GM21529 (cell line): Measurements from ENCODE around the gene UMAD1.

Experiments
- ATAC-seq: cut with Tn5 transposase; IDR thresholded peaks from one replicate; pipeline ENCODE4 v1.9.1; 2021; ENCODE audit not compliant: unreplicated experiment

The UMAD1 gene

GRCh38 chr7:7720193-7720592 lies 79.6 kb downstream of the UMAD1 start:
- no peak for ATAC-seq

DNA sequence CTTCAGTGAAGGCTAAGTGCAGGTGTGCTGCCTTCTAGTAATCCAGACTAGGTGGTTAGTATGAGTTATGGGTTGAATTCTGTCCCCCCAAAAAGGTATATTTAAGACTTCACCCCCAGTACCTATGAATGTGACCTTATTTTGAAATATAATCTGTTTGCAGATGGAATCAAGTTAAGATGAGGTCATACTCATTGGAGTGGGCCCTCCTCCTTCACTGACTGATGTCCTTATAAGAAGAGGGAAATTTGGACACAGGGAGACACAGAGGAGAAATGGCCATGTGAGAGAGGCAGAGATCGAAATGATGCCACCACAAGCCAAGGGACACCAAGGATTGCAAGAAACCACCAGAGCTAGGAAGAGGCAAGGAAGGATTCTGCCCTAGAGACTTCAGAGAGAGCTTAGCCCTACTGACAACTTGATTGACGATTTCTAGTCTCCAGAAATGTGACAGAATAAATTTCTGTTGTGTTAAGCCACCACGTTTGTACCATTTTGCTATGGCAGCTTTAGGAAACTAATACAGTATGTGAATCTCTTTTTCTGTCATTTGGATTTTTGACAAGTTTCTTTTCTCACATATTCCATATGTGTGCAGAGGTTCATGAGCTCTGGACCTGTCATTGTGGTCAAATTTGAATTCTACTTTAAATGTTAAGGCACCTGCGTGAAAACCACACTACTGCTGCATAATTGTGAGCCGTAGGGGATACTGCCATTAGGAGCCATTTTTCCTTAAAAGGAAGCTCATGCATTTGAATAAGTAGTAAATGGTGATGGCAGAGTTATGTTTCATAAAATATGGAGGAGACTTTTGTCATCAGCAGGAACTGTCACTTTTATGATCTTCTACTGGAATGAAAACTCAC lies 80.4 kb downstream of the UMAD1 start:
- ATAC-seq: no peak

DNA sequence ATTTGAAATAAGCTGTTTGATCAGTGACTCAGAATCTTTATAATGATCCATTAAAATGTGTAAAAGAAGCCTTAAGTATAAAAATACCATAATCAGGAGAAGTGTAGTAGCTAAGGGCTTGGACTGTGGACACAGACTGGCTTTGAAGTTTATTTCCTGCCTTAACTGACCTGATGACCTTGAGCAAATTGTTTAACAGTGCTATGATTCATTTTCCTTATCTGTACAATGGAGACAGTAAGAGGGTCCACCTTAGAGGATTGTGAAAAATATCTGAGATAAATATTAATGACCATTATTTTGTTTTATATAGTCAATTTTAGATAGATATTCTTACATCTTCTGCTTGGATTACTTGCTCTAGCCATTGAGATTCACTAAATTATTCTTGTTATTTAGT lies 91.2 kb downstream of the UMAD1 start:
- ATAC-seq: no peak

GRCh38 chr7:7732621-7733281 lies 92.2 kb downstream of the UMAD1 start:
- no peak for ATAC-seq

DNA sequence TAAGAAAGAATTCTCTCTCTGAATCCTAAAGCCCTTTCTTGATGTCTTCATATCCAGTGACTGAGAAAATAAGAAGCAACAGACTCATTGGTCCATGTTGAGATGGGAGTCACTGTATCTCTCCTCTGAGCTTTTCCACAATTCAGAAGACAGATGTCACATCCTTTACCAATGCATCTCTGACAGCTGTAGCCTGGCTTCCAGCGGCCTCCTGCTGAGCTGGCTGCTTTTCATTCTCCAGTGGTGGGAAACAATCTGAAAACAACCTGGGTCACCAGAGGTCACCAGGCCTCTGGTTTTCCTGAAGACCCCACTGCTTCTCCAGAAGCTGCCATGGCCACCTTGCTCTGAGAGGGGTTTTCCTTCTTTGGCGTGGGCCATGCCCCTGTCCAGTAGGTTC lies 96.1 kb downstream of the UMAD1 start:
- ATAC-seq: no peak

DNA sequence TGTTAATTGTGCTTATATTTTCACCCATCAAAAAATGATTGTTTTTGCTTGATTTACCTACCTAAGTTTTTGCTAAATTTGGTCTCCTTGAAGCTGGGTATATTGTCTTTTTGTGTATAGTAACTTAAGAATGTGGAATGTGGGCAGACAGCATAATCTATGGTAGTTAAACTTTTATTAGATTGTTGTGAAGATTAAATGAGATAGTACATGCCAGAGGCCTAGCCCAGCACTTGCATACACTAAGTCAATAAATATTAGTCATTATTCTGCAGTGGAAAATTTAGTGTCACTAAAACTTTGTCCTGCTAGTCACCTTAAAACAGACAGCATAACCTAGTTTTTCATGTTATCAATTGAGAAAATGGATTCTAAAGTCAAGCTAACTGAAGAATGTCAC lies 97.1 kb downstream of the UMAD1 start:
- ATAC-seq: no peak

DNA sequence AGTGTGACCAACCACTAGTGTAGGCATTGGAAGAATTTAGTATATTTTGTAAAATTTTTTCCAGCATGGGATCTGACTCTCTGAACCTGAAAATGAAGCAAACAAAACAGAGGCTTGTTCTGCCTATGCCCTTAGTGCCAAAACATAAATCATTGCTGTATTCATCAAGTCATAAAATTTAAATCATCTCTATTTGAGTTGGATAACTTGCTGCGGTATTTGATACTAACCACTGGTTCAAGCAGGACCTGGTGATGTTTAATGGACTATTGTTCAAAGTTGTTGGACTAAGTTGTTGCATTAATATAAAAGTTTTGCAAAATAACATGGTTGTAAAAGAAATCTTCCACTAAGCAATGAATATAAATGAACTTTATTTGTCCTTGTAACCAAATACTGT lies 97.6 kb downstream of the UMAD1 start:
- ATAC-seq: no peak

GRCh38 chr7:7738622-7739021 lies 98.1 kb downstream of the UMAD1 start:
- no peak for ATAC-seq

DNA sequence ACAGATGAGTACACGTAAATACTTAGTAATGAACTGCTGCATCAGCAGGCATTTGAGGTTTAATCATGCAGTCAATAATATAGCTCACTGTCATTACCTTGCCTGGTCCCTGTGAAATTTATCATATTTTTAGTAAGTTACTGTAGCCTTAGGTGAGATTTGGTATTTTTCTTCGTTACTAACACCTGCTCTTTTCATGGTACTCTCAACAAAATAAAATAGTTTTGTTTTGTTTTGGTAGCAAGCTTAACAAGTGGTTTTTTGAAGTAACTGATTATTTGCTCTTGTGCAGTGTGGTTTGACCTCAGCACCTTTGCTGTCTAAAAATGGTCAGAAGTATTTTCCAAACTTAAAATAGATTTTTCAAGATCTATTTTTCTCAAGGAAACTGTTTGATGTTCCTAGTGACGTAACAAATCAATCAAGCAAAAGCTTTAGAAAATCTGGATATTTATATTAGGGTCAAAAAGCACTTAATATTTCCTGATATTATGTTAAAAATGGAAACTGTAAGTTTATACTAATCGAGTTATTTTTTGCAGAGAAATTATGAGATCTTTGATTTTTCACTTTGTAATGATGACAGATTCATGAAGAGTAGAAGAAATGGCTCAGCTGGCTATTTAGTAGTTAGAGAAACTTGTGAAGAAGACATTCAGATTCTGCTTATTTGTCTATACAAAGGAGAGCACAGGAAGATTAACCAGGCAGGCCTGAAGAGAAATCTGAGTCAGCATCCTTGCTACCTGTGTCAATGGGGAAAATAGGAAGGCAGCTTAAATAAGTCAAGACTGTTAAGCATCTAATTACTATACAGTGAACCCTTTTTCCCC lies 98.9 kb downstream of the UMAD1 start:
- peak; percentile 63 for ATAC-seq

- no peak for ATAC-seq
These were observed 99.4 kb downstream of the UMAD1 start for GRCh38 chr7:7740037-7740355.

- ATAC-seq: no peak
These were observed 101.7 kb downstream of the UMAD1 start for GRCh38 chr7:7742223-7742622.

GRCh38 chr7:7745258-7745657 lies 104.7 kb downstream of the UMAD1 start:
- no peak for ATAC-seq

DNA sequence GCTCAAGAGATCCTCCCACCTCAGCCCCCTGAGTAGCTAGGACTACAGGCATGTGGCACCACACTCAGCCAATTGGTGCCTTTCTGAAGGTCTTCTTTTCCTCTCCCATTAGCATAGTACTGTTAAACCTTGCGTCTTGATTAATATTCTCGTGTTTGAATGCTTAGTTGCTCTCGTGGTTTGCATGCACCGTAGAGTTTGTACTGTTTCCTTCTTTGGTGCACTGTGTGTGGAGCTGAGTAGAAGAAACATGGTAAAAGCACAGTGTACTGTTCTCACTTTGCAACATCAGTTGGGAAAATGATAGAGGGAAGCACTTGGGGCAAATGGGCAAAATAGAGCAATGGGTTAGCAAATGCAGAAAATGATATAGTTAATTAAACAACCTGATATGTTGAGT lies 105.4 kb downstream of the UMAD1 start:
- no peak for ATAC-seq

- no peak for ATAC-seq
These were observed 105.9 kb downstream of the UMAD1 start for GRCh38 chr7:7746458-7746857.

GRCh38 chr7:7750571-7751242 lies 110.2 kb downstream of the UMAD1 start:
- no peak for ATAC-seq

- no peak for ATAC-seq
These were observed 110.9 kb downstream of the UMAD1 start for GRCh38 chr7:7751243-7752092.

GRCh38 chr7:7756577-7756976 lies 116.0 kb downstream of the UMAD1 start:
- no peak for ATAC-seq

- ATAC-seq: no peak
These were observed 117.0 kb downstream of the UMAD1 start for GRCh38 chr7:7757576-7757975.

- no peak for ATAC-seq
These were observed 120.9 kb downstream of the UMAD1 start for GRCh38 chr7:7761340-7761973.
